ENCODE data around the gene PTPRD. TPM values are rescaled to one million over a fixed set of nuclear protein-coding genes. Genes with fewer than 3 reads are reported as not detected.

Gene PTPRD
- total and polyA plus RNA-seq, 2 donors (not counting 1 experiment from before 2014, with no cell fraction given): not detected

DNA sequence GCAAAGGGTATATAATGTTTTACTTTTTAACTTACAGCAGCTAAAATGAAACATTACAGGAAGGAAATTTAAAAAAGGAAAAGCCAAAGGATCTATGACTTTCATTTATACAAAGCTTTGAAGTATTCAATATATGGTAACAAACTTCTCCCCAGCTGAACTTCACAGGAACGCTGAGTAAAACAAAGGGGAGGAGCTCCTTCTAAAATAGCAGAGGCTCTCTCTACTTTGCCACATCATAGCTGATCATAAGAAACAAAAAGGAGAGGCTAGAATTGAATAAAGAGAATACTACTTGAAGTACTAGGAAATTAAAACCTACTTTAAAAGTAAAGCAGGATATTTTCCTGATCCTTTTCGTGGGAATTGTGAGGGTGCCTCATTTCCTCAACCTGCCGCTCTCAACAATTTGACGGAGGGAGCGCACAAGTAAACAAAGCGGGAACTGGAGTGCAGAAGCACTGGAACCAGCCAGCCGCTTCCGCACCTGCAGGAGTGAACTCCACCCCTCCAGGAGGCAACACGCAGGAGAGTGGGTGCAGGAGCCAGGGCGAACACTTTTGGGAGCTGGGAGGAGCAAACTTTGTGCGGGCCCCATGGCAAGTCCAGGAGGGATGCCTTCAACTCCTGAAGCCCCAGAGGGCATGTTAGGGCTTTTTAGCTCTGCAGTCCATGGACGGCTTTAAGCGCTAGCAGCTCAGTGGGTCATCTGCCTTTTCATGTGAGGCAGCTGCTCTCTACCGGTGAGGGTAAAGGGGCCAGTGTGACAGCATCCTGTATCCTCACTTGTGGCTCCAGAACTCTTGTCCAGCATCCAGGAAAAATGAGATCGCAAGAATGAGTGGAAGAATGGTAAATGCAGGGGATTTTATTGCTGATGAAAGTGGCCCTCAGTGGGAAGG, 757.4 kb downstream of the PTPRD start:
- H4K20me1 ChIP-seq (ENCODE audit: control insufficient read depth, insufficient read depth, low read length, poor library complexity, severe bottlenecking): no peaks in the 10 kb centered on the region
- no peaks in the 10 kb centered on the region for H3K79me2 ChIP-seq (ENCODE audit: control insufficient read depth, insufficient read depth, low read length)
- no peak for TF ChIP-seq EZH2 (IDR thresholded peaks at IDR 0.05; ENCODE audit: borderline replicate concordance, insufficient read depth, low read depth, low read length, poor library complexity, severe bottlenecking)
- TF ChIP-seq, protein P1, sequence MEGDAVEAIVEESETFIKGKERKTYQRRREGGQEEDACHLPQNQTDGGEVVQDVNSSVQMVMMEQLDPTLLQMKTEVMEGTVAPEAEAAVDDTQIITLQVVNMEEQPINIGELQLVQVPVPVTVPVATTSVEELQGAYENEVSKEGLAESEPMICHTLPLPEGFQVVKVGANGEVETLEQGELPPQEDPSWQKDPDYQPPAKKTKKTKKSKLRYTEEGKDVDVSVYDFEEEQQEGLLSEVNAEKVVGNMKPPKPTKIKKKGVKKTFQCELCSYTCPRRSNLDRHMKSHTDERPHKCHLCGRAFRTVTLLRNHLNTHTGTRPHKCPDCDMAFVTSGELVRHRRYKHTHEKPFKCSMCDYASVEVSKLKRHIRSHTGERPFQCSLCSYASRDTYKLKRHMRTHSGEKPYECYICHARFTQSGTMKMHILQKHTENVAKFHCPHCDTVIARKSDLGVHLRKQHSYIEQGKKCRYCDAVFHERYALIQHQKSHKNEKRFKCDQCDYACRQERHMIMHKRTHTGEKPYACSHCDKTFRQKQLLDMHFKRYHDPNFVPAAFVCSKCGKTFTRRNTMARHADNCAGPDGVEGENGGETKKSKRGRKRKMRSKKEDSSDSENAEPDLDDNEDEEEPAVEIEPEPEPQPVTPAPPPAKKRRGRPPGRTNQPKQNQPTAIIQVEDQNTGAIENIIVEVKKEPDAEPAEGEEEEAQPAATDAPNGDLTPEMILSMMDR (IDR thresholded peaks at IDR 0.05): no peak
- DNase-seq (no peak), ATAC-seq (ENCODE audit: low read depth) (no peak)
- no peaks in the 10 kb centered on the region for H3K27me3 ChIP-seq (replicated peaks in 1 of 4; ENCODE audit: control extremely low read depth in 1 of 4, control insufficient read depth in 3 of 4, insufficient read depth in 4 of 4, low read length in 3 of 4)
- 83% methylated on average over 14 of the region's 15 CpGs for WGBS (ENCODE audit: insufficient coverage)
- H3K4me2 ChIP-seq (replicated peaks; ENCODE audit: low read depth, low read length, poor library complexity, severe bottlenecking): no peak overlapping the region
- no peaks in the 10 kb centered on the region for H3K9me3 ChIP-seq (ENCODE audit: control extremely low read depth in 1 of 3, control insufficient read depth in 2 of 3, insufficient read depth in 1 of 3, low read length in 2 of 3)
- H2AFZ ChIP-seq (ENCODE audit: insufficient read depth, low read depth, low read length, poor library complexity, severe bottlenecking): no peak overlapping the region
- Mint-ChIP-seq H3K27me3 (no peaks in the 10 kb centered on the region), H3K4me3 (no peak overlapping the region), H3K27ac (no peak overlapping the region), H3K4me1 (no peaks in the 10 kb centered on the region), H3K9me3 (ENCODE audit: insufficient read depth) (no peaks in the 10 kb centered on the region)
- intact Hi-C loops (cut with micrococcal nuclease): no loop called here
- ChIA-PET POLR2A (no interaction called here), CTCF (no interaction called here)
- H3K36me3 ChIP-seq (replicated peaks in 1 of 2; ENCODE audit: control extremely low read depth in 1 of 2, control insufficient read depth in 1 of 2, extremely low read depth in 1 of 2, insufficient read depth in 2 of 2, low read length in 1 of 2): no peaks in the 10 kb centered on the region
- no peak overlapping the region for H3K4me3 ChIP-seq (ENCODE audit: control extremely low read depth in 1 of 5, extremely low read depth in 1 of 5, insufficient read depth in 1 of 5, low read depth in 2 of 5, low read length in 4 of 5)
- no peaks in the 10 kb centered on the region for H3K4me1 ChIP-seq (ENCODE audit: control insufficient read depth in 2 of 2, insufficient read depth in 2 of 2, low read length in 2 of 2)
- H3K27ac ChIP-seq (ENCODE audit: low read length in 2 of 2): no peak overlapping the region
- no peak overlapping the region for H3K9ac ChIP-seq (ENCODE audit: low read length)

GRCh38 chr9:9847750-9848149, 765.1 kb downstream of the PTPRD start:
- CTCF ChIA-PET: no interaction called here
- Histone ChIP-seq H3K79me2 (ENCODE audit: control insufficient read depth, insufficient read depth, low read length) (no peaks in the 10 kb centered on the region), H3K27me3 (replicated peaks in 1 of 4; ENCODE audit: control extremely low read depth in 1 of 4, control insufficient read depth in 3 of 4, insufficient read depth in 4 of 4, low read length in 3 of 4) (no peaks in the 10 kb centered on the region), H3K4me3 (ENCODE audit: control extremely low read depth in 1 of 5, extremely low read depth in 1 of 5, insufficient read depth in 1 of 5, low read depth in 2 of 5, low read length in 4 of 5) (no peak overlapping the region), H3K4me2 (replicated peaks; ENCODE audit: low read depth, low read length, poor library complexity, severe bottlenecking) (no peak overlapping the region), H3K36me3 (replicated peaks in 1 of 2; ENCODE audit: control extremely low read depth in 1 of 2, control insufficient read depth in 1 of 2, extremely low read depth in 1 of 2, insufficient read depth in 2 of 2, low read length in 1 of 2) (no peaks in the 10 kb centered on the region), H3K27ac (ENCODE audit: low read length in 2 of 2) (no peak overlapping the region), H3K4me1 (ENCODE audit: control insufficient read depth in 2 of 2, insufficient read depth in 2 of 2, low read length in 2 of 2) (no peaks in the 10 kb centered on the region), H3K9ac (ENCODE audit: low read length) (no peak overlapping the region), H3K9me3 (ENCODE audit: control extremely low read depth in 1 of 3, control insufficient read depth in 2 of 3, insufficient read depth in 1 of 3, low read length in 2 of 3) (no peaks in the 10 kb centered on the region), H4K20me1 (ENCODE audit: control insufficient read depth, insufficient read depth, low read length, poor library complexity, severe bottlenecking) (no peaks in the 10 kb centered on the region), H2AFZ (ENCODE audit: insufficient read depth, low read depth, low read length, poor library complexity, severe bottlenecking) (peak overlapping the region; percentile 19)
- H3K27me3 Mint-ChIP-seq: no peaks in the 10 kb centered on the region
- peaks cover 4% of the 10 kb centered on the region for H3K4me1 Mint-ChIP-seq
- intact Hi-C loops (cut with micrococcal nuclease): no loop called here
- no peak overlapping the region for H3K4me3 Mint-ChIP-seq
- DNase-seq: no peak
- no peaks in the 10 kb centered on the region for H3K9me3 Mint-ChIP-seq (ENCODE audit: insufficient read depth)
- POLR2A ChIA-PET: no interaction called here
- H3K27ac Mint-ChIP-seq: no peak overlapping the region
- 86% methylated on average over 4 of the region's 5 CpGs for WGBS (ENCODE audit: insufficient coverage)
- TF ChIP-seq EZH2 (IDR thresholded peaks at IDR 0.05; ENCODE audit: borderline replicate concordance, insufficient read depth, low read depth, low read length, poor library complexity, severe bottlenecking): no peak
- TF ChIP-seq, protein P1 (IDR thresholded peaks at IDR 0.05): no peak
- ATAC-seq (ENCODE audit: low read depth): no peak

All from B cell (primary cell).